ENCODE measurements around the gene CTU1.

Gene CTU1

DNA sequence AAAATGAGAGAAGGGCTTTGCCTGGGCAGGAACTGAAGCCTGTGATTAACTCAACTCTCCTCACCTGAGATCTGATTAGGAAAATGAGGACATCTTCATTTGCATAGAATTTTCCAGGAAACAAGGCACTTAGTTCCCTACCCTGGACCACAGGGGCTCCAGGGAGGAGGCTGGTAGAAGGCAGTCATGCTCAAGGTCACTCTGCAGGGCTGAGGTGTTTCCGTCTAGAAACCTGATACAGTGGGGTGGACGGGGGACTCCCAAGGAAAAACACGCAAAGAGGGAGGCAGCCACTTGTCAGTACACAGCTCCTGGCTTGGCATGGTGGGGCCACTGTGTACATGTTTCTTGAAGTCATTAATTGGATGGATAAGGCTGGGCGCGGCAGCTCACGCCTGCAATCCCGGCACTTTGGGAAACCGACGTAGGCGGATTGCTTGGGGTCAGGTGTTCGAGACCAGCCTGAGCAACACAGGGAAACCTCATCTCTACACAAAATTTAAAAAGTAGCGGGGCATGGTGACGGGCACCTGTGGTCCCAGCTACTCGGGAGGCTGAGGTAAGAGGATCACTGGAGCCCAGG, 31.5 kb downstream of the CTU1 start:
- DNase-seq (ENCODE audit: low read depth, low spot score) = no peak
- ChIA-PET CTCF (interaction anchor here (1.7 kb wide), 1 partner anchor 20 kb away, joined by 5 read pairs; no protein-coding TSS in a partner anchor), POLR2A (no interaction called here)
- no peak overlapping the region for H3K4me3 ChIP-seq (ENCODE audit: low read depth, low read length)
- TF ChIP-seq, protein P1, sequence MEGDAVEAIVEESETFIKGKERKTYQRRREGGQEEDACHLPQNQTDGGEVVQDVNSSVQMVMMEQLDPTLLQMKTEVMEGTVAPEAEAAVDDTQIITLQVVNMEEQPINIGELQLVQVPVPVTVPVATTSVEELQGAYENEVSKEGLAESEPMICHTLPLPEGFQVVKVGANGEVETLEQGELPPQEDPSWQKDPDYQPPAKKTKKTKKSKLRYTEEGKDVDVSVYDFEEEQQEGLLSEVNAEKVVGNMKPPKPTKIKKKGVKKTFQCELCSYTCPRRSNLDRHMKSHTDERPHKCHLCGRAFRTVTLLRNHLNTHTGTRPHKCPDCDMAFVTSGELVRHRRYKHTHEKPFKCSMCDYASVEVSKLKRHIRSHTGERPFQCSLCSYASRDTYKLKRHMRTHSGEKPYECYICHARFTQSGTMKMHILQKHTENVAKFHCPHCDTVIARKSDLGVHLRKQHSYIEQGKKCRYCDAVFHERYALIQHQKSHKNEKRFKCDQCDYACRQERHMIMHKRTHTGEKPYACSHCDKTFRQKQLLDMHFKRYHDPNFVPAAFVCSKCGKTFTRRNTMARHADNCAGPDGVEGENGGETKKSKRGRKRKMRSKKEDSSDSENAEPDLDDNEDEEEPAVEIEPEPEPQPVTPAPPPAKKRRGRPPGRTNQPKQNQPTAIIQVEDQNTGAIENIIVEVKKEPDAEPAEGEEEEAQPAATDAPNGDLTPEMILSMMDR (IDR thresholded peaks at IDR 0.05; ENCODE audit: insufficient read depth, low read length, missing control alignments) = no peak

DNA sequence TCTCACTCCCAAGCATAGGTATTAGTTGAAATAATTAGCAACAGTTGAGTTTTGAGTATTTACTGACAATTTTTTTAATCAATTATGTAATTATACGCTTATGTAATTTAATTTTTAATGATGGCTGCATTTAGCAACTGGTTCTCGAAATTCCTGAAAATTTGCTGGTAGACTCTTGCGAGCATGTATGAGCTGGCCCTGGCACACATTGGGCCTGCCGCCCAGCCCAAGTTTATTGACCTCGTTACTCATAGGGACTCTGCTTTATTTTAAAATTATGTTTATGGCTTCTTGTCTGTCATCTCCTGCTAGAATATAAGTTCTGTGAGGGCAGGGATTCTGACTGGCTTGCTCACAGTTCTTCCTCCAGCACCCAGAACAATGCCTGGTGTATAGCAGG, 32.2 kb downstream of the CTU1 start:
- TF ChIP-seq, protein P1 (IDR thresholded peaks at IDR 0.05; ENCODE audit: insufficient read depth, low read length, missing control alignments) = no peak
- no peak overlapping the region for H3K4me3 ChIP-seq (ENCODE audit: low read depth, low read length)
- ChIA-PET CTCF (interaction anchor here (1.7 kb wide), 1 partner anchor 21 kb away, joined by 5 read pairs; no protein-coding TSS in a partner anchor), POLR2A (no interaction called here)
- DNase-seq (ENCODE audit: low read depth, low spot score) = no peak

DNA sequence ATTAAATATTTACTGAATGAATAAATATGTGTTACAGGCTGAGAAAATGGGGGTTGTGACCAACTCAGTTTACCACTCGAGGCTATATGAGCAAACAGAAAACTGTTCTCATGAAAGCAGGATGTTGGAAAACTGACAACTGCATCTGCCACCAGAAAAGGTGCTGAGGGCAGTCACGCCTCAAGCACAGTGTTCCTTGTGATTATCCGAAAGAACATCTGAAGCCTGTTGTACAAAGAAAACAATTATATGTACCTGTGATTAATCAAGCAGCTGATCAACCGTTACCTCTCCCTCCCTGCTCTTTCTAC, 37.2 kb downstream of the CTU1 start:
- TF ChIP-seq, protein P1 (IDR thresholded peaks at IDR 0.05; ENCODE audit: insufficient read depth, low read length, missing control alignments) = no peak
- CTCF ChIA-PET = no interaction called here
- no peak overlapping the region for H3K4me3 ChIP-seq (ENCODE audit: low read depth, low read length)
- POLR2A ChIA-PET = no interaction called here
- no peak for DNase-seq (ENCODE audit: low read depth, low spot score)

DNA sequence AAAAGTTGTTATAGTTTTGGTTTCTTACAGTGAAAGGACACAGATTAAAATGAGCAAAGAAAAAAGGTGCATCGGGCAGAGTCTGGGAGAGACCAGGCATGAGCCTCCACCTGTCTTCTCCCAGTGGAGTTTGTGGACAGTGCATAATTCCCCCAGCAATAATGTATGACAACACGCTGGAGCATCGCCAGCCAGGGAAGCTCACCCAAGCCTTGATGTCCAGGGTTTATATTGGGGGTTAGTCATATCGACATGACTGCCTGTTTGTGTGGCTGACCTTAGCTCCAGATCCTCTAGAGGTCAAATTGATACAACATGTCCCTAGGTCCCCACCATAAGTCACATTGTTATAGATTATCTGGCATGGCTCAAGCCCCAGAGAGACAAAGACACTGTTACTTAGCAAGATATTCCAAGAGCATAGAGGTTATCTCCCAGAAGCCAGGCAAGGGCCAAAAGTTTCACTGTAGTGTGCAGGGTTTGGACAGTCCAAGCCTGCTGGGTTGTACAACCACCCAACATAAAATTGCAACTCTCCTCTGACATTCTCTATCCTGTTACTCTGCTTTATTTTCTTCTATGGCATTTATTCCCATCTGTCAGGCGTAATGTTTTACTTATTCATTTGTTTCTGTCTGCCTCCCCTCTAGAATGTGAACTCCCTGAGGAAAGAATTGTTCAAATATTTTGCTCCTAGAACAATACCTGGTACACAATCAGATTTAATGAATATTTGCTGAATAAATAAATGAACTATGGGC, 37.7 kb downstream of the CTU1 start:
- POLR2A ChIA-PET = no interaction called here
- CTCF ChIA-PET = no interaction called here
- TF ChIP-seq, protein P1 (IDR thresholded peaks at IDR 0.05; ENCODE audit: insufficient read depth, low read length, missing control alignments) = no peak
- no peak overlapping the region for H3K4me3 ChIP-seq (ENCODE audit: low read depth, low read length)
- DNase-seq (ENCODE audit: low read depth, low spot score) = no peak

DNA sequence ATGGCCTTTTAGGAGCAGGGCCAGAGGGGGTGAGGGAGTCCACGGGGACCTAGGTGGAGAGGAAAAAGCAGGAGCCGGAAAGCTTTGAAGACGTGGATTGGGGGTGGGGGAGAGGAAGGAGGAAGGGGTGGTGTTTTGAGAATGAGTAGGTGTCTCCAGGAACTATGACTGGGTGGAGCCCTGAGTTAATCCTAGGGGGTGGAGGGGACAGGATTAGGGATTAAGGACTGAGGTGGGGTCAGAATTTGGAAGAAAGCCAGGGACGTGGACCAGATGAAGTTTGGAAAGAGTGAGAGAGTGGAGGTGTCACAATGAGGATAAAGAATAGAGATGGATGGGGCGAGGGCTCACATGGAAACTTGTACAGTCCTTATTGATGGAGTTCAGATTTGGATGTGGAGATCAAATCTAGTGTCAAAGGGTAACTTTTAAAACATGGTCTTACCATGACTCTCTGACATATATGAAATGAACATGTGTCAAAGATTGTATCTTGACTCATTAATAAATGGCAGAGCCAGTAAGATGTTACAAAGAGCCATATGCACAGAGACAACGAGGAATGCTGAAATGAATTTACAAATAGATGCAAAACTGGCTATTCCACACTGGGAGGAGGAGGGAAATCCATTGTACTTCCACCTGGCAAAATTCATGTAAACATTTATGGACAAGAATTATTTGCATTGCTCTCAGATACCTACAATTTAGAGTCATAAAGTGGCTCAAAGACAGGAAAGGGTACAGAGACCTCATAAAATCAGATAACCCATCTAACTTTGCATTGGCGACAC, 41.6 kb downstream of the CTU1 start:
- H3K4me3 ChIP-seq (ENCODE audit: low read depth, low read length) = no peak overlapping the region
- ChIA-PET POLR2A (no interaction called here), CTCF (no interaction called here)
- TF ChIP-seq, protein P1 (IDR thresholded peaks at IDR 0.05; ENCODE audit: insufficient read depth, low read length, missing control alignments) = no peak
- no peak for DNase-seq (ENCODE audit: low read depth, low spot score)
